Epithelial cell of esophagus (primary cell): ENCODE results near the gene KIF26B.

Experiments
- DNase-seq: peaks from one replicate; pipeline ENCODE4 v3.0.0; 2010; ENCODE audit warnings: low read depth
- H3K4me3 ChIP-seq: 2 replicates; pipeline ENCODE4 v1.5.1; 2011; ENCODE audit warnings: mild to moderate bottlenecking, low read length, control low read depth
- TF ChIP-seq, protein P1 (sequence below): IDR thresholded peaks from 2 replicates; pipeline ENCODE4 v1.5.1; 2011; ENCODE audit warnings: low read depth, mild to moderate bottlenecking, low read length, control low read depth, inconsistent platforms; ENCODE audit not compliant: insufficient read depth; ENCODE audit errors: missing control alignments

The KIF26B gene

DNA sequence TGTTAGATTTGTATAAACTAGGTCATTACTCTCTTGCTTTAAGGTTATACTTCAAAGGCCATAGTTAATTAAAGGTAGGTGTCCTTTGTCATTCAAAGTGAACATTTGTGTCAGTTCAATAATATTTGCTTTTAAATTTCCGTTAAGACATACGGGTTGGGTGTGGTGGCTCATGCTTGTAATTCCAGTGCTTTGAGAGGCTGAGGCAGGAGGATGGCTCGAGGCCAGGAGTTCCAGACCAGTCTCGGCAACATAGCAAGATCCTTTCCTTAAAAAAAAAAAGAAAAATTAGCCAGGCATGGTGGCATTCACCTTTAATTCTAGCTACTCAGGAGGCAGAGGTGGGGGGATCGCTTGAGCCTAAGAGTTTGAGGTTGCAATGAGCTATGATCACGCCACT lies 80.4 kb downstream of the KIF26B start:
- DNase-seq, result no peak
- H3K4me3 ChIP-seq, result no peak overlapping the region
- TF ChIP-seq, protein P1, sequence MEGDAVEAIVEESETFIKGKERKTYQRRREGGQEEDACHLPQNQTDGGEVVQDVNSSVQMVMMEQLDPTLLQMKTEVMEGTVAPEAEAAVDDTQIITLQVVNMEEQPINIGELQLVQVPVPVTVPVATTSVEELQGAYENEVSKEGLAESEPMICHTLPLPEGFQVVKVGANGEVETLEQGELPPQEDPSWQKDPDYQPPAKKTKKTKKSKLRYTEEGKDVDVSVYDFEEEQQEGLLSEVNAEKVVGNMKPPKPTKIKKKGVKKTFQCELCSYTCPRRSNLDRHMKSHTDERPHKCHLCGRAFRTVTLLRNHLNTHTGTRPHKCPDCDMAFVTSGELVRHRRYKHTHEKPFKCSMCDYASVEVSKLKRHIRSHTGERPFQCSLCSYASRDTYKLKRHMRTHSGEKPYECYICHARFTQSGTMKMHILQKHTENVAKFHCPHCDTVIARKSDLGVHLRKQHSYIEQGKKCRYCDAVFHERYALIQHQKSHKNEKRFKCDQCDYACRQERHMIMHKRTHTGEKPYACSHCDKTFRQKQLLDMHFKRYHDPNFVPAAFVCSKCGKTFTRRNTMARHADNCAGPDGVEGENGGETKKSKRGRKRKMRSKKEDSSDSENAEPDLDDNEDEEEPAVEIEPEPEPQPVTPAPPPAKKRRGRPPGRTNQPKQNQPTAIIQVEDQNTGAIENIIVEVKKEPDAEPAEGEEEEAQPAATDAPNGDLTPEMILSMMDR, result no peak

DNA sequence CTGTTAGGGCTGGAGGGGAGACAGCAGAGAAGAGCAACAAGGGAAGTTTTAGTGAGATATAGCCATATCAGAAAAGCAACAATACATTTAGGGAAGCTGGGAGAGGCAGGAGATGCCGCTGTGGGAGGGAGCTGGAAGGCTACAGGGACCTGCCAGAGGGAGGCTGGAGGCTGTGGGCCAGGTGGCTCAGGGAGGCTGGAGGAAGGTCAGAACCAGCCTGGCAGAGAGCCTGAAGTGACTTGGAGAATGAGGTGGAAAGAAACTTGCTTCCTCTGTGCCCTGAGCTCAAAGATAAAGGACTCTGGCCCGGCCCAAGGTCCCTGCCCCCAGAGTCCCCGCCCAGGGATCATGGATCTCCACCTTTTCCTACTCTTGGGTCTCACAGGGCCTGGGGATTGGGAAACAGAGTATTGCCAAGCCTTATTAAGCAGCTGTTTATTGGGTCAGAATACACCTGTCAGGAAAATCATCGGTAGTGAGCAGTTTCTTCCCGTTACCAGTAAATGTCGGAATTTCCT lies 85.9 kb downstream of the KIF26B start:
- TF ChIP-seq, protein P1, result no peak
- DNase-seq, result no peak
- H3K4me3 ChIP-seq, result no peak overlapping the region

DNA sequence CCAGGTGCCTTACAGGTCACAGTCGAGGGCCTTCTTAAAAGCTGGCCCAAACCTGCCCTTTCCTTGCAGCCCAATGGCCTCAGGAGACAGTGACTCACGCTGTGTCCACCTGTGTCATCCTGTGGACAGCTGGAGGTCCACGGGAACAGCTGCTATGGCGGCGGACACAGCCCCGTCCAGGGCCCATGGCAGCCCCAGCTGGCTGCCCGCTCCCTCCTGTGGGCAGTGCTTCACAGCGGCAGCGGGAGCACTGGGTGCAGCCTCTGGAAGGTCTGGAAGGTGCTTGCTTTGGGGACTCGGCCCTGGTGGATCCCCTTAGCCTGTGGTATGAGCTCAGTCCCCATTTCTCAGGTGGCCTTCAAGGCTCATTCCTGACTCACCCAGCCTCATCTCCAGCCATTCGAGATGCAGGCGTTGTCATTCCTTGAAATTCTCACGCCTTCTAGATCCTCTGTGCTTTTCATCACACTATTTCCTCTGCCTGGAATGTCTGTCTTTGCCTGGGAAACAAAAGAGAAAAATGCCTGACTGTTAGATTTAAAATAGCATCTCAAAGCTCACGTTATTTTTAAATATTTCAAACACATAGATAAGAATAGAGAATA lies 86.8 kb downstream of the KIF26B start:
- TF ChIP-seq, protein P1, result no peak
- DNase-seq, result no peak
- H3K4me3 ChIP-seq, result no peak overlapping the region

DNA sequence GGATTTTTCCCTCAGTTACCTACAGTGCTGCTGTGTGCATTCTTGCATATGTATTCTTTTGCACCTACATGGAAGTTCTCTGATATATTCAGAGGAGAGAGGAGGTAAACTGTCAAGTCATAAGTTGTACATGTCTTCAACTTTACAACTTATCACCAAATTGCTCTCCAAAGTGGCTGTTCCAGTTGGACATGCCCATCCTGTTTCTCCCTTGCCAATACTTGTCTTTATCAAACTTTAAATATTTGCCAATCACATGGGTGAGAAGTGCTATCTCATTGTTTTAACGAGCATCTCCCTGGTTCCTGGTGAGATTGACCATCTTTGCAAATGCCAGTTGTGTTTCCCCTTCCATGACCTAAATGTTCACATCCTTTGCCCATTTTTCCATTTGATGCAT lies 88.2 kb downstream of the KIF26B start:
- no peak overlapping the region for H3K4me3 ChIP-seq
- DNase-seq, result no peak
- TF ChIP-seq, protein P1, result no peak

DNA sequence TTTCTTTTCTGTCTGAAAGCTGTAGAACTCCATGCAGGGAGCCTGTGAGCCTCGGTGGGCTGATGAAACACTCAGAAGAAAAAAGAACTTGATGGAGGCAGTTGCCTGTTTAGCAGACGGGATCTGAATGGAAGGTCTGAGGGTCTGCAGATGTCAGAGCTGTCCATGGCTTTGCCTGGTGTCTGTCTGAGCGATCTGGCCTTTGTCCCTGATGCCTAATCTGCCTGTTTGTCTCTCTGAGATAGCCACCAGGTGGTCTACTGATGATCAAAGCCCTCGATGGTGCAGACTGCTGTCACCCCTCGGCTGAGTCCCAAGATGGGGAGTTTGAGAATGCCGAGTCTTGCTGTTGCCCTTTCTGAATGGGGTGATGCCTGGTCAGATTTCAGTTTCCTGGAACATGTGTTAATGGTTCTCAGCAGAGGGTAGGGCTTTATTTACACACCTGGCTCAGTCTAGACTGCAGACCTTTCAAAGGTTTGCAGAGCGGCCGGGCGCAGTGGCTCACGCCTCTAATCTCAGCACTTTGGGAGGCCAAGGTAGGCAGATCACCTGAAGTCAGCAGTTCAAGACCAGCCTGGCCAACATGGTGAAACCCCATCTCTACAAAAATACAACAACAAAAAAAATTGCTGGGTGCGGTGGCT lies 90.4 kb downstream of the KIF26B start:
- TF ChIP-seq, protein P1, result no peak
- DNase-seq, result no peak
- no peak overlapping the region for H3K4me3 ChIP-seq

DNA sequence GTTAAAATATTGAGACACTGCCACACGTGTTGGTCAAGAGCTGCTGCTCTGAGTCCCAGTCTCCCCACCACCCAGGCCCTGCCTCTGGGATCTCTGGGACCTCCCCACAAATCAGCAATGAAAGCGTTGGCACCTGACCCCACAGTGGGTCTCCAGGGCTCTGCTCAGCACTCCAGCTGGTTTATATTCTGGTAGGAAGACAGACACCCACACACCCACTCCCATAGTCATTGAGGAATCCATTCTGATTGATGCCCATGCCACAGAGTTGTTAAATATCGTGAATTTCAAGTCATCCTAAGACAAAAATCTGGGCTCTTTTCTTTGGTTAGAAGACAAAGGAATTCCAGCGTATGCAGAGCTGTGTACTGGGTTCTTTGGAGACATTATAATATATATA lies 91.6 kb downstream of the KIF26B start:
- DNase-seq, result no peak
- TF ChIP-seq, protein P1, result no peak
- no peak overlapping the region for H3K4me3 ChIP-seq

DNA sequence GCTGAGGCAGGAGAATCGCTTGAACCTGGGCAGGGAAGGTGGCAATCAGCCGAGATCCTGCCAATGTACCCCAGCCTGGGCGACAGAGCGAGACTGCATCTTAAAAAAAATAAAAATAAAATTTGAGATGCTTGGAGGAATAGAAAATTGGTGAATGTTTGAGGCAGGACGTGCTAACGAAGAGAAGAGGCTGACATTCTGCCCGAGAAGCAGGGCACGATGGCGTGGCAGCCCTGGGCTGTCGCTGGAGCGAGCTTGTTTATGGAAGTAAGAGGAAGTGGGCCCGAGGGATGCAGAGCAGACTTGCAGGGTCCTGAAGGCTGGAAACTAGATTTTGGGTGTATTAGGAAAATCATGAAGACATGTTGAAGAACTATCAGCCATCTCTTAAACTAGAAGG lies 92.6 kb downstream of the KIF26B start:
- DNase-seq, result no peak
- TF ChIP-seq, protein P1, result no peak
- H3K4me3 ChIP-seq, result no peak overlapping the region
